HG02588 (cell line): ENCODE results near the gene CD300C.
"Not testable (repeated sequence)": the region's sequence is repeated elsewhere in the genome, so short reads cannot be mapped to it uniquely, and the experiment has no call there.

Experiments used
- ATAC-seq: cut with Tn5 transposase; IDR thresholded peaks from one replicate; pipeline ENCODE4 v1.9.1; 2021; ENCODE audit warnings: mild to moderate bottlenecking, moderate library complexity; ENCODE audit not compliant: unreplicated experiment

Gene CD300C

GRCh38 chr17:74514632-74515334 lies 31.1 kb downstream of the CD300C start:
- no peak for ATAC-seq

- no peak for ATAC-seq
These were observed 31.8 kb downstream of the CD300C start for GRCh38 chr17:74513987-74514631.

- ATAC-seq, result no peak
These were observed 33.3 kb downstream of the CD300C start for GRCh38 chr17:74512624-74513091.

GRCh38 chr17:74512036-74512435 lies 33.9 kb downstream of the CD300C start:
- ATAC-seq, result no peak

GRCh38 chr17:74508156-74508555 lies 37.8 kb downstream of the CD300C start:
- no peak for ATAC-seq

GRCh38 chr17:74503949-74504348 lies 42.0 kb downstream of the CD300C start:
- ATAC-seq, result not testable (repeated sequence)

GRCh38 chr17:74502861-74503260 lies 43.1 kb downstream of the CD300C start:
- no peak for ATAC-seq

- ATAC-seq, result no peak
These were observed 45.9 kb downstream of the CD300C start for GRCh38 chr17:74499992-74500391.

- ATAC-seq, result no peak
These were observed 48.4 kb downstream of the CD300C start for GRCh38 chr17:74497471-74497870.

- no peak for ATAC-seq
These were observed 52.5 kb downstream of the CD300C start for GRCh38 chr17:74493331-74493833.

- ATAC-seq, result no peak
These were observed 54.3 kb downstream of the CD300C start for GRCh38 chr17:74491626-74492025.
